ENCODE results near the gene FUT6.

DNA sequence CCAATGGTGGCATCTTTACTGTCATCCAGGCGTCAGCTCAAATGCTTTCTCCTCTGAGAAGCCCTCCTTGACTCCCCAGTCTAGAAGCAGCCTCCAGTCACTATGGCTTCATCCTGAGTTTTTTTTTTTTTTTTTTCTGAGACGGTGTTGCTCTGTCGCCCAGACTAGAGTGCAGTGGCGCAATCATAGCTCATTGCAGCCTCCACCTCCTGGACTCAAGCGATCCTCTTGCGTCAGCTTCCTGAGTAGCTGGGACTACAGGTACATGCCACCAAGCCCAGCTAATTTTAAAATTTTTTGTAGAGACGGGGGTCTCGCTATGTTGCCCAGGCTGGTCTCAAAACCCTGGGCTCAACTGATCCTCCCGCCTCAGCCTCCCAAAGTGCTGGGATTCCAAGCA, 30.4 kb downstream of the FUT6 start:
- TF ChIP-seq, protein P1, sequence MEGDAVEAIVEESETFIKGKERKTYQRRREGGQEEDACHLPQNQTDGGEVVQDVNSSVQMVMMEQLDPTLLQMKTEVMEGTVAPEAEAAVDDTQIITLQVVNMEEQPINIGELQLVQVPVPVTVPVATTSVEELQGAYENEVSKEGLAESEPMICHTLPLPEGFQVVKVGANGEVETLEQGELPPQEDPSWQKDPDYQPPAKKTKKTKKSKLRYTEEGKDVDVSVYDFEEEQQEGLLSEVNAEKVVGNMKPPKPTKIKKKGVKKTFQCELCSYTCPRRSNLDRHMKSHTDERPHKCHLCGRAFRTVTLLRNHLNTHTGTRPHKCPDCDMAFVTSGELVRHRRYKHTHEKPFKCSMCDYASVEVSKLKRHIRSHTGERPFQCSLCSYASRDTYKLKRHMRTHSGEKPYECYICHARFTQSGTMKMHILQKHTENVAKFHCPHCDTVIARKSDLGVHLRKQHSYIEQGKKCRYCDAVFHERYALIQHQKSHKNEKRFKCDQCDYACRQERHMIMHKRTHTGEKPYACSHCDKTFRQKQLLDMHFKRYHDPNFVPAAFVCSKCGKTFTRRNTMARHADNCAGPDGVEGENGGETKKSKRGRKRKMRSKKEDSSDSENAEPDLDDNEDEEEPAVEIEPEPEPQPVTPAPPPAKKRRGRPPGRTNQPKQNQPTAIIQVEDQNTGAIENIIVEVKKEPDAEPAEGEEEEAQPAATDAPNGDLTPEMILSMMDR (IDR thresholded peaks at IDR 0.05): no peak
- no peak for TF ChIP-seq POLR2A (IDR thresholded peaks at IDR 0.05)

Measured in esophagus squamous epithelium (tissue), 4 donors.